ENCODE results near the gene NDUFS1.
"Not testable (repeated sequence)": the region's sequence is repeated elsewhere in the genome, so short reads cannot be mapped to it uniquely, and the experiment has no call there.

Gene NDUFS1

DNA sequence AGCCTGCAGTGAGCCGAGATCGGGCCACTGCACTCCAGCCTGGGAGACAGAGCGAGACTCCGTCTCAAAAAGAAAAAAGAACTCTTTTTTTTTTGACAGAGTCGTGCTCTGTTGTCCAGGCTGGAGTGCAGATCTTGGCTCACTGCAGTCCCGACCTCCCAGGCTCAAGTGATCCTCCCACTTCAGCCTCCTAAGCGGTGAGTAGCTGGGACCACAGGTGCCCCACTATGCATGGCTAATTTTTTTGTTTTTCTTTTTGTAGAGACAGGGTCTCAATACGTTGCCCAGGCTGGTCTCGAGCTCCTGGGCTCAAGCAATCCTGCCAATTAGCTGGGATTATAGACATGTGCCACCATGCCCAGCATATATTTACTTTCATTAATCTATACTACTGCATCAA lies 60.8 kb downstream of the NDUFS1 start:
- no peak for DNase-seq (ENCODE audit: low spot score)

DNA sequence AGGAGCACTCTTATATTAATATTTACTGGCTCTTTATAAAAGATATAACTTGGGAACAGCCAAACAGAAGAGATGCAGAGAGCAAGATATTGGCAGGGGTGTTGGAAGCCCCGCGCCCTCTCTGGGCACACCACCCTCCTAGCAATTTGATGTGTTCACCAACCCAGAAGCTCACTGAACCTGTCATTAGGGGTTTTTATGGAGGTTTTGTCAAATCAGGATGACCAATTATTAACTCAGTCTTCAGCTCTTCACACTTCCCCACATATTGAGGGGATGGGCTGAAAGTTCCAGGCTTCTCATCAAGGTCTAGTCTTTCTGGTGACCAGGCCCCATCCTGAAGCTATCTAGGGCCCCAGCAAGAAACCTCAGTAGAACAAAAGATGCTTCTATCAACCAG lies 62.4 kb downstream of the NDUFS1 start:
- DNase-seq (ENCODE audit: low spot score), result no peak

DNA sequence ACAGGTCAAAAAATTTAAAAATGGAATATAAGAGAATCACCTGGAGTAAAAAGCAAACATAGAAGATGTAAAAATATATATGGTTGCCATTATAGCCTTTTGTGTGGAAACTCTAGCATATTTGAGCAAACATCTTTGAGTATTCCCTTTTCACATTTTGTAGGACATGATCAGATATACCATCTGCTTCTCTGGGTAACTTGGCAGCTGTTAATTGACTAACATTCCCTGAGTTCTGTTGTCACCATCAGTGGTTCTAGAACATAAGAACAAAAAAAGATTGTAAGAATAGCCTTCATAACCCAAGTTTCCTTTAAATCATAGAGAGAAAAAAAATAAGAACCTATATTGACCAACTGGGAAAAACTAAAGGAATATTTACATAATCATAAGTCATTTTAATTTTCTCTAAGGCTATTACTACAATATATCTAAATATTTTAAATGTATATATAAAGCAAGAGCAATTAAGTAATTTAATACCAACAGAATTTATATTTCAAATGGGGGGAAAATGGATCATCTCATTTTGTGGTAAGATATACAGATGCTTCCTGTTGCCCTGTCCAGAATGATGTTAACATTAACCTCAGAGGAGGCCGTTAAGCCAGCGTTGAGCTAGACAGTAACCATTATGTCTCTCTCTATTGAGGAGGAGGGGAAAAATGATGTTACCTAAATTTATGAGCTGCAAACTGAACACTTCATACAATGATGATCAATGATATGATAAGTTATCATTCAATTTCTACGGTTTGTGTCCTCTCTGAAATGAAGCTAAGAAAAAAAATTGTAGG lies 63.5 kb downstream of the NDUFS1 start:
- DNase-seq (ENCODE audit: low spot score), result no peak

DNA sequence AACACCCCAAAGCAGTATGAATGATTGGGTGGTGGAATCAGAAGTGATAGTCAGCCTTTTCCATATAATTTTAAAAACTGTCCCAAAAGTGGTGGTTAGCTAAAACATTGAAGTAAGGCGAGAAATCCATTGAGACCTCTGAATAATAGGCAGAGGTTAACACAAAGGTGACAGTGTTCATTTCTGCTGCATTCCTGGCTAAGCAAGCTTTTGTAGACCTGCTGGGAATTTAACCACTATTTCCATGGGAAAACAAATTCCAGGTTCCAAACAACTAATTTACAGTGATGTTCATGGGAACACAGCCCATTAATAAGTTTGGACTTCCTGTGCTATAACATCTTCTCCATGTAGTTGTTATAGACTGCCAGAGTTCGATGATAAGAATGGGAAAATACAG lies 66.9 kb downstream of the NDUFS1 start:
- no peak for DNase-seq (ENCODE audit: low spot score)

DNA sequence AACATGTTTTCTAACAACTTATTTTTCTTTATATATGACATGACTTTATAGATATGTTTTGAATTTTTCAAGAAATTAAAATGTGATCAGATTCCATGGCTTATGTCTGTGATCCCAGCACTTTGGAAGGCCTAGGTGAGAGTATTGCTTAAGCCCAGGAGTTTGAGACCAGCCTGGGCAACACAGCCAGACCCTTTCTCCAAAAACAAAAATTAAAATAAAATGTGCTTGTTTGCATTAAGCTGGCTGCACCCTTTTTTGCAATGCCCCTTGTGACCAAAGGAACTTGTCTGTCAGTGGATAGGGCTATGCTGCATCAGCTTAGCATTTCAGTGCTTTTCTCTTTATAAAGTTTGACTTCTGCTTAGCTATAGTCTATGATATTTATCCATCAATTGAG lies 71.0 kb downstream of the NDUFS1 start:
- no peak for DNase-seq (ENCODE audit: low spot score)

DNA sequence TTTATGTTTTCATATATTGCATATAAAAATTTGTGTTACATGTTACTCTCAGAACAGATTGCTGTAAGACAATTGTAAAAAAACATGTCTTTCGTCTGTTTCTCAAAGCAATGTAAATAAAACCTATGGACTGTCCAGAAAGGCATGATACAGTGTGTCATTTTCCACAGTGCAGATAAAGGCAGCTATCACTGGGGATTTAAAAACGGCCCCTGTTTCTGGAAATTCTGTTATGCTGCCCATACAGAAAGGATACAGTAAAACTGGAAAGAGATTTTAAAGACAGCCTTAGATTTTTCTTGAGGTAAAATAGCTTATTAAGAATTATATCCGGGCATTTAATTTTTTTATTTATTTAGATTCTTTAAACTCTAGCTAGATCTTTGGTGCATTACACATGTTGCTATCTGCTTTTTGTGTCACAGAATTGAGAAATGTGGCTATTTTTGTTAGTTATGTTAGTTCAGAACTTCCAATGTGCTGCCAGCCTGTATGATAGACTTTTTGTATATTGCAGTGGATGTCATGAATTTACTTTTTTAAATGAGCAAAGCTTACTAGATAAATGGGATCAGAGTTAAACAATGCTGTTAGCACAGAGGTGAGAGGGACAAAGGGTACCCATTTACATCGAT lies 72.4 kb downstream of the NDUFS1 start:
- no peak for DNase-seq (ENCODE audit: low spot score)

DNA sequence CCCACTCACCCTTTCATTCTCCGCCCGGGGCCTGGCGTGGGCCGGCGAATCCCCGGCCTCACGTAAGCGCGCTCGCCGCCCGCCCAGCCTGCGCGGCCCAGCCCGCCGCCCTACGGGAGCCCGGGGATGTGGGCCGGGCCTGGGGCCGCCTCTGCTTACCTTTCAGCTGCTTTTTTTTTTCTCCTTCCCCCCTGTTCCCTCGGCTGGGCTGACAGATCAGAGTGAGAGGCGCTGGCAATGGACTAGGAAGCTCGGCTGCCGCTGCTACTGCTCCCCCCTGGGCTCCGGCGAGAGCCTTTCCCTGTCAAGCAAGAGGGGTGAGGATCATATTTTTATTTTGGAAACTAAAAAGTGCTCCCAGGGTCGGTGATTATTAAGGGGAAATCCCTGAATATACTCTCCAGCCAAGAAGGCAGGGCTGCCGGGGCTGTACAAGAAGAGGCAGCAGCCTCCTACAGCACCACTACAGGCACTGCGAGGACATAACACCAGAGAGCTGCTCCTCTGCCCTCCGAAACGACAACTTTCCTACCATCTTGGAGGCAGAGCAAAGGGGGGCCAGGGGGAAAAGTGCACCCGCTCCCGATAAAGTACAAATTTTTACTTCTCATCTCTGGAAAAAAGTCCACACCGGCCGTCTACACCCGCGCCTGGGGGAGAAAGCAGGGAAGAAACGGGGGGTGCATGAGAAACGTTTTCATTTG lies 73.3 kb downstream of the NDUFS1 start, which contains the start of gene INO80D:
Gene INO80D, minus strand, starts transcription at position 433 of the 704 bp plus-strand sequence. CDS start 23,158 bp downstream, outside the sequence.
- DNase-seq (ENCODE audit: low spot score), result peak; percentile 83

DNA sequence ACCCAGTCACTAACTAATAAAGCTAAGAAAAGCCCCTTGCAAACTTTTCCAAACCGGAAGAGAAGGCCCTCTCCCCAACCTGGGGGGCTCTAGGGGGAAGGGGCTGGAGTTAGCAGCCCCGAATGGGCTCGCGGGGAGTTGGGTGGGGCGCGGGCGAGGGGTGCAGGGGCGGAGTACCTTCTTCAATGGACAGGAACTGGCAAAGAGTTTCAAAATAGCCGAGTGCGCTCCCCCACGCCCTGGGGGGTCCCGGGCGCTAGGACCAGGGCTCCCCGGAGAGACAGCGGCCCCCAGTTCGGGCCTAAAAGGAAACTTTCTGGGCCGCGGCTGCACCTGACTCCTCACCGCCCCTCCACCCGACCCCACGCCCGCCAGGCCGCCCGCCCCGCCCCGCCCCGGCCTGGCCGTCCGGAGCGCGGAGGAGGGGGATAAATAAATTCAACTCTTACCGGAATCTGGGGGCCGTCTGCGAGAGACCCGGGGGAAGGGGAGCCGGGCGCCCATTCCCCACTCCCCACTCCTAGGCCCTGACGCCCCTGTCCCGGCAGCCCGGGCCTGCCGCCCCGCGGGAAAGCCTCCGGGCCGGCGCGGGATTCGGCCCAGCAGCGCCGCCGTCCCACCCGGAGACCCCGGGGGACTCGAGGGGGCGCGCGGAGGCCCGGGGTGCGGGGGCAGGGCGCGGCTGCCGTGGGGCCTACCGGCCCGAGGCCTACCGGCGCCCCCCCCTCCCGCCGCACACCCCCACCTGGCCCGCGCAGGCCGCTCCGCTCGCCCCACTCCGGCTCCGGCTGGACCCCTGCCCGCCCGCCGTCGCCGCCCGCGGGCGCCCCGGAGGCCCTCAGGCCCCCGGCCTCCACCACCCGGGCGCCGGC lies 74.1 kb downstream of the NDUFS1 start:
- peak; percentile 16 for DNase-seq (ENCODE audit: low spot score)

DNA sequence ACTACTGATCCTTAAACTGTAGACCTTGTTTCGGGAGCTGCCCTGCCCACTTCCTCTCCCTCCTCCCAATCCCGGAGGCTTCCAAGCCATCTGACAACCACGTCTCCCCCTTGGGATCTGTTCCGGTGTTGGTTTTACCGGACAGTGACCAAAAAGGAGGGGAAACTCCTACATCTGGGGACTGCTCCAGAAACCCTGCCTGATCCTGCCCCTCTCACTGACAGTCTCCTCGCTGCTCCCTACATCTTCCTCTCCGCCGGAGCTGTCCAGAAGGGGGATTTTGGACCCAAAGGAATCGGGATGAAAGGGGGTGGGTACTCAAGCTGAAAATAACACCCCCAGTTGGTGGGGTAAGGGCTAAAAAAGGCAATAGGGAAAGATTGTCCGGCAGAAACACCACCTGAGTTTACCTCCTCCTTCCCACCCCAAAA lies 74.8 kb downstream of the NDUFS1 start:
- peak; percentile 1 for DNase-seq (ENCODE audit: low spot score)

DNA sequence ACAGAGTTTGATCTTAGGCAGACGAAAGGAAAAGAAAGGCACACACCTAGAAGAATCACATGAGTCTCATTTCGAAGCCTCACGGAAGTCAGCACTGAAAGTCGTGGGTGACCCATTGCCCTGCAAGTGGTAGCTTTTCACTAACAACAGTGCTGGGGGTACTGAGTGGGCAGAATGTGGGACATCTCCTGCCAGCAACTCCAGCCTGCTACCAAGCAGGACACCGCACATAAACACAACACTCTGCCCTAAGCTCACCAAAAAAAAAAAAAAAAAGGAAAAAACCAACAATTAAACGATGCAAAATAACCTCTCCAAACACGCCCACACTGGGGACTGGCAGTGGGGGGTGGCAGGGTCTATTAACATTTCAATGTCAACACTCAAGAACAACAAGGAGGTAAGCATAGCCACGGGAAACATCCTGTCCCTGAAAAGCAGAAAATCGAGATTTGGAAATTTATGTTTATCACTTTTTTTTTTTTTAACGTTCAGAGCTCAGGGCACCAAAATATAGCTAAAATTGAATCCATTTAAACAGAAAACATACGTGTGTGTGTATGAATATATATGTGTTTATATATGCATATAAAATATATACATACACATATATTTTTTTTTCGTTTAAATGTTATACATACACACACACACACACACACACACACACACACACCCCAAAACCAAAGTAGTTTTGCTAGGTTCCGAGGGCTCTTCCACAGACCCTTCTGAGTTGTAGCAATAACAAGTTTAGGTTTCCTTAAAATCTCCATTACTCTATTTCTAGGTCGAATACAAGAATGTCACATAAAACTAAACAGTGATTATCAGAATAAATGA lies 75.4 kb downstream of the NDUFS1 start:
- DNase-seq (ENCODE audit: low spot score), result peak; percentile 16

DNA sequence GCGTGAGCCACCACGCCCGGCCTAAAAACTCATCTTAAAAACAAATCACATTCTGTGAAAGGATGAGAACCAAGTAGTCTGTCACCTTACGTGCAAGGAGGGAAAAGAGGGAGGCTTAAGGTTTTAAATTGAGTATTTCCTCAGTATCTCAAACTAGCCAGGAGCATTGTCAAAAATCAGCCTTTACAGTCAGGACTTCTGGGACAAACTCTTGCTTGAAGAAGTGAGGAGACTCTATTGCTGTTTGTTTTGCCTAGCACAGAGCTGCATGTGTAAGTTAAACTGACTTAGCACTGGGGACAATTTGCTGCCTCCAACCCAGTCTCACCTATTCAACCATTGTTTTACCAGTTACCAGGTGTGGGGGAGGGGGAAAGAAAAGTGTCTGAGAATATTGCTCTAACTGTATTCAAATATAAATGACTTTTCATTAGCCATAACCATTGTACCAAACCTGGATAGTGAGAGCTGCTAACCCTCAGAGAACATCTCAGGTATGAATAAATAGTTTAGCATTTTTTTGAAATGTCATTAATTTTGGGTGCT lies 76.9 kb downstream of the NDUFS1 start:
- no peak for DNase-seq (ENCODE audit: low spot score)

DNA sequence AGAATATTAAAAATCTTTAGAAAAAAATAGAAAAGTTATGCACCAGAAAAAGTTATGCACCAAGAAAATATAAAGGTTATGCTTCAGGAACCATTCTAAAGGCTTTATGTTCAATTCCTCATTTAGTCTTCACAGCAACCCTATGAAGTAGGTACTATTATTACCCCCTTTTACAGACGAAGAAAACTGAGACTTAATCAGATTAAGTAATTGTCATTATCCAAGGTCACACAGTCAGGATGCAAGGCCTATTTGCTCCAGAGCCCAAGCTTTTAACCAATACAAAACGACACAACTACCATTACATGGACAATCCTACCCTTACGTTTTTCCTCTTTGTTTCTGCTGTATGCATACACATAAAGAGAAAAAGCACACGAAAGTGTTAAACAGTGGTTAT lies 78.3 kb downstream of the NDUFS1 start:
- DNase-seq (ENCODE audit: low spot score), result no peak

DNA sequence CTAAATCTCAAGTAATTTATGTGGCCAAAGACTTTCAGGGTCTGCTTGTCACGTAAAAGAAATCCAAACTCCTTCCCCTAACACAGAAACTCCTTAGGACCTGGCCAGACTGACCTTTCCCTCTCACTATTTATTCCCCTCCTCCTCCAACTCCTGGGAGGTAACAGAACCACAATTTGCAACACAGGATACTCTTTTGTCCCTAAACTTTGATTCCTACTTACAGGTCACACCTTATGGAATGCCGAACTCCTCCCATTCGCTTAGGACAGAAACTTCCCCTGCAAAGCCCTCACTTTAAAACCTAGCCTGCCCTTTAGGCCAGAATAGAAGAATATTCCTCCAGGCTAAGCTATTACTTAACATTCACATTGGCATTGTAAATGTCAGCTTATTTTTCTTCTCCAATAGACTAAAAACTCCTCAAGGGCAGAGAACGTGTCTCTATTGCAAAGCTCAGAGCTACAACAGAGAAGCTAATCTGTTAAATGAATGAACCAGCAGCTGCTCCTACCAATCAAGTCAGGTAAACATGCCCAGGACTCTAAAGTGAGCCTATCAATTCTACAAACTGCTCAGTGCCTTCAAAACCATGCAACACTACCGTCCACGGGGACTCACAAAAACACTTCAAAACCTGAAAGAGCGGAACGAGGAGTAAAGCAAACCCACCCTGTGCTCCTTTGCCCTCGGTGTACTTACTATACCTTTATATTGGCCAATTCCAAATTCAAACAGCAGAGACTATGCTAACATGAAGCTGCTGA lies 79.4 kb downstream of the NDUFS1 start:
- no peak for DNase-seq (ENCODE audit: low spot score)

DNA sequence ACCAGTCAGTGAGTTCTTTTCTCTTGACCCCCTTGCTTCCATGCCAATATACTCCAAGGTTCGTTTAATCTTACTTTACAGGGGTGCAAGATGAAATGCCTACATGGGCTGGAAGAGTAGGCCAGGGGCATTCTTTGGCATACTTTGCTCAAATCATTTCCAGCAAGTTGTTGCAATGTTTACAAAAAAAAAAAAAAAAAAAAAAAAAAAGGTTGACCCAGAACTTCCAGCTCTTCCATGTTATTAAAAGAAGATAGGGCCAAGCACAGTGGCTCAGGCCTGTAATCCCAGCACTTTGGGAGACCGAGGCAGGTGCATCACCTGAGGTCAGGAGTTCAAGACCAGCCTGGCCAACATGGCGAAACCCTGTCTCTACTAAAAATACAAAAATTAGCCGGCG lies 81.4 kb downstream of the NDUFS1 start:
- not testable (repeated sequence) for DNase-seq (ENCODE audit: low spot score)

DNA sequence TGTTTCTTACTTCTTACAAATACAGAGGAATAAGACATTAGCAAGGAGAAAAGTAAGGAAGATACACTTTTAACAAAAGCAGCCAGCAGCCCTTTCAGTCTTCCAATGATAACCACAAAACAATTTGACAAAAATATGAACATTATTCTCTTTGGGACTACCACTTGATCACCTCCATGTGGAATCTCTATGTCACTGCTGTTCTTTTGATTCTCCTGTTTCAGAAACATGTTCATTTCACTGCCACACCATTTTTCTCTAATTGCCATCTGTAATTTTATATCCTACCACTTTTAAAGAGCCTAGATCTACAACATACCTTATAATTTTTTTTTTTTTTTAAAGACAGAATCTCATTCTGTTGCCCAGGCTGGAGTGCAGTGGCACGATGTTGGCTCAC lies 84.1 kb downstream of the NDUFS1 start:
- DNase-seq (ENCODE audit: low spot score), result no peak

DNA sequence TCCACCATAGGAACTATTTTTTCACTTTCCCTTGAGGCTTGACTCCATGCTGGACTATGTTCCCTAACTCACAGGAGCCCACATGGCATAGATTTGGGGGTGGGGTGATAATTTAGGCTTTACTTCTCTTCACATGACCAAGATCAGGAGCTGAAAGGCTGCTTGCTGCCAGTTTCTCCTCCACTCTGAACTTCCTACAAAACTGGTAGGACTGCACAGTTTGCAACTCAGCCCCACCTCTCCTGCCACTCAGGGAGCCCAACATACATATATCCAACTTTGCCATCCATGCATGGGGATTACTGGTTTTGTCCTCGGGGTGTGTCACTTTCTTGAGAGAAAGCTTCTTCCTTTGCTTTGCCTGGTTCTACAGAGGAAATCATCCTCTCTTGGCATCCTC lies 87.4 kb downstream of the NDUFS1 start:
- DNase-seq (ENCODE audit: low spot score), result no peak

DNA sequence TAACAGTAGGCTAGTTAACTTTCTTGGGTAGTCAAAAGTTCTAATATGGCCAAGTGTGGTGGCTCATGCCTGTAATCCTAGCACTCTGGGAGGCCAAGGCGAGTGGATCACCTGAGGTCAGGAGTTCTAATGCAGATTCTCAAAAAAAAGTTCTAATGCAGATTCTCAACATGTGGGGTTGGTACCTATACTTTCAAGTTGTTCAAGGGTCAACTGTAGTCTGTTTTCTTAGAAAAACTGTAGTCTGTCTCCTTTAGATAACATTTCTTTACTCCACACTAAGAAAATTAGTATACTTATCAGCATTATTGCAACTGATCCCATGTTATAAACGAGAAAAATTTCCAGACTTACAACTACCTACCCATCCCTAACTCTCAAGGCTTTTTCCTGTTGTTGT lies 89.8 kb downstream of the NDUFS1 start:
- DNase-seq (ENCODE audit: low spot score), result no peak

DNA sequence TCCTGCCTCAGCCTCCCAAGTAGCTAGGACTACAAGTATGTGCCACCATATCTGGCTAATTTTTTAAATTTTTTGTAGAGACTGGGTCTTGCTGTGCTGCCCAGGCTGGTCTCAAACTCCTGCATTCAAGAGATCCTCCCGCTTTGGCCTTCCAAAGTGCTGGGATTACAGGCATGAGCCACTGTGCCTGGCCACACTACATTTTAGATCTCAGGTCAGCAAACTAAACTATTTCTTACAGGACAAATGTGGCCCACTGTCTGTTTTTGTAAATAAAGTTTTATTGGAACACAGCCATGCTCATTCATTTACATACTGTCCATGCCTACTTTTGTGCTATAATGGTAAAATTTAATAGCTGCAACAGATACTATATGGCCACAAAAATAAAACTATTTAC lies 91.0 kb downstream of the NDUFS1 start:
- no peak for DNase-seq (ENCODE audit: low spot score)
